ENCODE measurements around the gene DOCK10. TPM values are rescaled to one million over a fixed set of nuclear protein-coding genes. Genes with fewer than 3 reads are reported as not detected.

The DOCK10 gene
- total RNA-seq, 1 donor from 2014 or later = 30.9 TPM

DNA sequence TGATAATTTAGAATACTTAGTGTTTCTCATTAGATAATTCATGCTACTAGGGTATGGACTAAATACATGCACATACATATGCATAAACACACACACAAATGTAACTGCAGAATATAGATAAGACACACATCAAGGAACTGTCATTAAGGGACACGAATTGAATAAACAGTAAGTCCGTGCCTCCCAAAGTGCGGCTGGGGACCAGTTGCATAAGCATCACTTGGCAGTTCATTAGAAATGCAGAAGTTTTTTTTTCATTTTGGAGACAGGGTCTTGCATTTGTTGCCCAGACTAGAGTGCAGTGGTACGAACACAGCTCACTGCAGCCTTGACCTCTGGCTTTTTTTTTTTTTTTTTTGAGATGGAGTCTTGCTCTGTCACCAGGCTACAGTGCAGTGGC, 196.1 kb downstream of the DOCK10 start:
- Histone ChIP-seq H3K4me1 (no peaks in the 10 kb centered on the region), H3K27ac (no peak overlapping the region), H3K27me3 (no peaks in the 10 kb centered on the region), H3K9me3 (no peaks in the 10 kb centered on the region), H3K36me3 (peaks cover 0 to 14% of the 10 kb centered on the region in 2 donors), H3K4me3 (no peak overlapping the region)
- TF ChIP-seq, protein P1, sequence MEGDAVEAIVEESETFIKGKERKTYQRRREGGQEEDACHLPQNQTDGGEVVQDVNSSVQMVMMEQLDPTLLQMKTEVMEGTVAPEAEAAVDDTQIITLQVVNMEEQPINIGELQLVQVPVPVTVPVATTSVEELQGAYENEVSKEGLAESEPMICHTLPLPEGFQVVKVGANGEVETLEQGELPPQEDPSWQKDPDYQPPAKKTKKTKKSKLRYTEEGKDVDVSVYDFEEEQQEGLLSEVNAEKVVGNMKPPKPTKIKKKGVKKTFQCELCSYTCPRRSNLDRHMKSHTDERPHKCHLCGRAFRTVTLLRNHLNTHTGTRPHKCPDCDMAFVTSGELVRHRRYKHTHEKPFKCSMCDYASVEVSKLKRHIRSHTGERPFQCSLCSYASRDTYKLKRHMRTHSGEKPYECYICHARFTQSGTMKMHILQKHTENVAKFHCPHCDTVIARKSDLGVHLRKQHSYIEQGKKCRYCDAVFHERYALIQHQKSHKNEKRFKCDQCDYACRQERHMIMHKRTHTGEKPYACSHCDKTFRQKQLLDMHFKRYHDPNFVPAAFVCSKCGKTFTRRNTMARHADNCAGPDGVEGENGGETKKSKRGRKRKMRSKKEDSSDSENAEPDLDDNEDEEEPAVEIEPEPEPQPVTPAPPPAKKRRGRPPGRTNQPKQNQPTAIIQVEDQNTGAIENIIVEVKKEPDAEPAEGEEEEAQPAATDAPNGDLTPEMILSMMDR (IDR thresholded peaks at IDR 0.05) = no peak
- DNase-seq (ENCODE audit: low spot score in 2 of 2) = no peak
- intact Hi-C loops (cut with DNase I) = loop anchor here (5.0 kb wide), 1 partner anchor 156 kb away; no protein-coding TSS in a partner anchor

DNA sequence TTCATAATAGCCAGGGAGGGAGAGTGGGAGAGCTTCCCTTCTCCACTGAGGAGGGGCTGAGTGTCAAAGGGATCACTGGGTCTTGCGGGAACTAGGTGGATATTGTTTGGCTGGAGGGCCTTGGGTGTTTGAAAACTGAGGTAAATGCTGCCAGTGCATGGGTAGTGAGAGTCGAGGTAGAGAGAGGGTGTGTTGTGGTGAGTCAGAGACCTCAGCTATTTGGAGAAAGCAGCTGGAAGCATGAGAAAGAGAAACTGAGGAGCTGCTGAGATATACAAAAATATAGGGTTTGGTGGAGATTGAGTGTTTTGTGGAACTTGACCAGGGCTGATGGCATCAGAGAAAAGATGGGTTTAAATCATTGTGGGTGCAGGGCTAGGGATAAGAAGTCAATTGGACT, 199.1 kb downstream of the DOCK10 start:
- Histone ChIP-seq H3K36me3 (peaks cover 0 to 28% of the 10 kb centered on the region in 2 donors), H3K4me3 (no peak overlapping the region), H3K9me3 (no peaks in the 10 kb centered on the region), H3K27me3 (no peaks in the 10 kb centered on the region), H3K27ac (no peak overlapping the region), H3K4me1 (no peaks in the 10 kb centered on the region)
- no peak for DNase-seq (ENCODE audit: low spot score in 2 of 2)
- intact Hi-C loops (cut with DNase I) = no loop called here
- TF ChIP-seq, protein P1 (IDR thresholded peaks at IDR 0.05) = no peak

DNA sequence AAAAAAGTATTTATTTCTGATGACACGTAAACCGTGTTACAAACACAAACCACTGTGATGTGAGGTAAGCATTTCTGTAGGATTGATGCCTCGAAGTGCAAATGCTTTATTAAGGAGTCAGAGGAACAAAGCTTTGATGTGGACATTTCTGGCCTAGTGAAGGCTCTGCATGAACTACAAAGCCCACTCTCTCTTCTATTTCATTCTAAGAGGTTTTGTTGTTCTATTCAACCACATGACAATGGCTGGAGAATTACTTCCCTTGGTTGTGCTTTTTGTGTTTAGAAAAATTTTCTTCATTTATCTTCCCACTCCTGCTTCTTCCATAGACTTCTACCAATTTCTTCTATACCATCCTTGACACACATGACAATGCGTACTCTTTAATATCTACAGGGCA, 200.4 kb downstream of the DOCK10 start:
- DNase-seq (ENCODE audit: low spot score in 2 of 2) = no peak
- no peak overlapping the region for H3K27ac ChIP-seq
- no peaks in the 10 kb centered on the region for H3K27me3 ChIP-seq
- H3K4me3 ChIP-seq = no peak overlapping the region
- H3K36me3 ChIP-seq = peaks cover 0 to 28% of the 10 kb centered on the region in 2 donors
- intact Hi-C loops (cut with DNase I) = no loop called here
- TF ChIP-seq, protein P1 (IDR thresholded peaks at IDR 0.05) = no peak
- H3K9me3 ChIP-seq = no peaks in the 10 kb centered on the region
- no peaks in the 10 kb centered on the region for H3K4me1 ChIP-seq

DNA sequence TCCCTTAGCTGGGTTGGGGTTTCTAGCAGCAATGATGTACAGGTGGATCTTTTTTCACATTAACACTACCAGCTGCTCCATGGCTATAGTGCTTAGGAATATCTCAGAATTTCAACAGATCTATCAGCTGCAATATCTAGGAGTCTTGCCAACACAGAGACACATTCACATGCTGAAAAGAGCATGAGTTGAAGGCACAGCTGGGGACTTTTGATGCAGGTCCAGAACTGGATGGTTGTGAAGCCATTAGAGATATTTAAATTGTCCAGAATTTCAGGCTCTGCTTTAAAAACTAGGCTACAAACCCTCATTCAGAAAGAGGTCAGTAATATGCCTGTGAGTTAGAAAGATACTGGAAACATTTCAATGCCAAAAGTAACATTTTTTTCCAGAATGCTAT, 203.9 kb downstream of the DOCK10 start:
- H3K27me3 ChIP-seq = no peaks in the 10 kb centered on the region
- peaks cover 3 to 38% of the 10 kb centered on the region in 2 donors for H3K36me3 ChIP-seq
- no peak overlapping the region for H3K27ac ChIP-seq
- intact Hi-C loops (cut with DNase I) = no loop called here
- no peak for DNase-seq (ENCODE audit: low spot score in 2 of 2)
- H3K9me3 ChIP-seq = no peaks in the 10 kb centered on the region
- TF ChIP-seq, protein P1 (IDR thresholded peaks at IDR 0.05) = no peak
- H3K4me1 ChIP-seq = no peaks in the 10 kb centered on the region
- H3K4me3 ChIP-seq = no peak overlapping the region

DNA sequence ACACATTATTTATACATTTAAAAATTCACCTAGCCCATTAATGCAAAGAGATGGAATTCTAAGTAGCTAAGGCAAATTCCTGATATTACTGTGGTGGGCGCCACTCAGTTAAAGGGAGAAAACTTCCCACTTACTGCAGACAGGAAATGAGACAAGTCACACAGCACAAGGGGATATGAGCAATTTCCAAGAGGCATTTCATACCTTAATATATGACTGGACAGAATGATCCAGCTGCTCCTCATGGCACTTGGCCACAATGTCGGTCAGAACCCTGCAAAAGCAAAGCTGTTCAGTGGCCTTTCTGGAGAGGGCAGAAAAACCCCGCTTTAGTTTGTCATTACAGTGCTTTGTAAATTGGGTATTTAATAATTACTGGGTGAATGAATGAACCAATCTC, 204.7 kb downstream of the DOCK10 start:
- DNase-seq (ENCODE audit: low spot score in 2 of 2) = no peak
- Histone ChIP-seq H3K27ac (no peak overlapping the region), H3K36me3 (peaks cover 4 to 39% of the 10 kb centered on the region in 2 donors), H3K27me3 (no peaks in the 10 kb centered on the region), H3K9me3 (no peaks in the 10 kb centered on the region), H3K4me1 (no peaks in the 10 kb centered on the region), H3K4me3 (no peak overlapping the region)
- intact Hi-C loops (cut with DNase I) = no loop called here
- TF ChIP-seq, protein P1 (IDR thresholded peaks at IDR 0.05) = no peak

DNA sequence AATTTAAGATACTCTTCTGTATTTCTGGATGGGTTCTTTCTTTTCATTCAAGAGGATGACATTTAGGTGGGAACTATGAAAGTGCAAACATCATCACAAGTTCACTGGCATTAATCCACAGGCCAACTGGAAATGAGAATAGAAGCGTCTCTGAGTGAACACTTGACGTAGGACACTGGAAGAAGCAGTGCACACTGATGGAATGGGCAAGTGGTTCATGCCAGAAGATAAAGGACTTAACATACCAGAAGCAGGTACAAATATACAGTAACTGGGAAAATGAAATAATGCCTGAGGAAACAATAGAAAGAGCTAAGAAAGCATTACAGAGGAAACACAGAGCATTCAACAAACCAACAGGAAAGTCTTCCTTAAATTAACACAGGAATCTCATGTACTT, 205.2 kb downstream of the DOCK10 start:
- TF ChIP-seq, protein P1 (IDR thresholded peaks at IDR 0.05) = no peak
- intact Hi-C loops (cut with DNase I) = no loop called here
- no peak overlapping the region for H3K27ac ChIP-seq
- H3K9me3 ChIP-seq = no peaks in the 10 kb centered on the region
- H3K4me3 ChIP-seq = no peak overlapping the region
- H3K36me3 ChIP-seq = peaks cover 4 to 44% of the 10 kb centered on the region in 2 donors
- DNase-seq (ENCODE audit: low spot score in 2 of 2) = no peak
- H3K4me1 ChIP-seq = no peaks in the 10 kb centered on the region
- no peaks in the 10 kb centered on the region for H3K27me3 ChIP-seq
